ENCODE measurements around the gene SMCP.

The SMCP gene

DNA sequence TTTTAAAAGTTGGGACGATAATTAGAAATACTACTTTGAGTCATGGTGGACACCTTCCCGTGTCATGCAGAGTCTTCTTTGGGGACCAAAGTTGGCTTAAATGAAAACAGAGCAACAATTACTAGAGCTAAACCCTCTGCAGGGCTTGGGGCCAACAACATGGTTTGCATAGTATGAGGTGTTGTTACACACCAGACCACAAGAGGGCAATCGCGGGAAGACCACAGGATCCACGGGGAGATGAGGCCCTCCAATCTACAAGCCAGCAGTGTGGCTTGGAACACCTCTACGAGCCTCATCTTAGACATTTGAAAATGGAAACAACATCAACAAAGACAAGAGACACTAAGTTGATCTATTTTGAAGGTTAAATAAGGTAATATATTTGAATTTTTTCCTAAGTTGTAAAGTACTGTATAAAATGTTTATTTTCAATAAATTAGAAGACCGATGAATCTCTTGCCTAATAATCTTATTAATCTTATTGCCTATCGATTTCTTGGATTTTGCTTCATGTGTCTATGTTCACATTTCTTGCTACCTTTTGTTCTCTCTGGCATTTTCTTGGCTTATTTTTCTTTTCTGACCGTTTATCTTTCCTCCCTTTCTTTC is 8.2 kb upstream of the SMCP start:
- H3K4me3 ChIP-seq (ENCODE audit: low read length), result no peak overlapping the region
- no peak overlapping the region for H3K27ac ChIP-seq (ENCODE audit: low read depth, low read length)
- no peak for TF ChIP-seq EZH2phosphoT487 (IDR thresholded peaks at IDR 0.05; ENCODE audit: borderline replicate concordance, low read length)
- TF ChIP-seq, protein P1, sequence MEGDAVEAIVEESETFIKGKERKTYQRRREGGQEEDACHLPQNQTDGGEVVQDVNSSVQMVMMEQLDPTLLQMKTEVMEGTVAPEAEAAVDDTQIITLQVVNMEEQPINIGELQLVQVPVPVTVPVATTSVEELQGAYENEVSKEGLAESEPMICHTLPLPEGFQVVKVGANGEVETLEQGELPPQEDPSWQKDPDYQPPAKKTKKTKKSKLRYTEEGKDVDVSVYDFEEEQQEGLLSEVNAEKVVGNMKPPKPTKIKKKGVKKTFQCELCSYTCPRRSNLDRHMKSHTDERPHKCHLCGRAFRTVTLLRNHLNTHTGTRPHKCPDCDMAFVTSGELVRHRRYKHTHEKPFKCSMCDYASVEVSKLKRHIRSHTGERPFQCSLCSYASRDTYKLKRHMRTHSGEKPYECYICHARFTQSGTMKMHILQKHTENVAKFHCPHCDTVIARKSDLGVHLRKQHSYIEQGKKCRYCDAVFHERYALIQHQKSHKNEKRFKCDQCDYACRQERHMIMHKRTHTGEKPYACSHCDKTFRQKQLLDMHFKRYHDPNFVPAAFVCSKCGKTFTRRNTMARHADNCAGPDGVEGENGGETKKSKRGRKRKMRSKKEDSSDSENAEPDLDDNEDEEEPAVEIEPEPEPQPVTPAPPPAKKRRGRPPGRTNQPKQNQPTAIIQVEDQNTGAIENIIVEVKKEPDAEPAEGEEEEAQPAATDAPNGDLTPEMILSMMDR (IDR thresholded peaks at IDR 0.05; ENCODE audit: low read depth, low read length, poor library complexity, severe bottlenecking), result peak; percentile 72
- H3K79me2 ChIP-seq (ENCODE audit: control insufficient read depth, low read length), result no peaks in the 10 kb centered on the region
- no peaks in the 10 kb centered on the region for H3K9me3 ChIP-seq (ENCODE audit: control insufficient read depth, insufficient read depth, low read length)
- no peaks in the 10 kb centered on the region for H3K27me3 ChIP-seq (ENCODE audit: control insufficient read depth, low read length)
- no peaks in the 10 kb centered on the region for H3K36me3 ChIP-seq (ENCODE audit: control insufficient read depth, low read length)
- H3K4me2 ChIP-seq (ENCODE audit: low read length), result no peak overlapping the region
- no peaks in the 10 kb centered on the region for H4K20me1 ChIP-seq (ENCODE audit: control insufficient read depth, insufficient read depth, low read depth, low read length)
- H3K9me2 ChIP-seq (replicated peaks; ENCODE audit: control insufficient read depth, low read length), result no peaks in the 10 kb centered on the region
- H3F3A ChIP-seq (ENCODE audit: control insufficient read depth, insufficient read depth), result no peaks in the 10 kb centered on the region; the same call in 1 of the 2 replicates
- H3K4me1 ChIP-seq (ENCODE audit: control insufficient read depth, low read length), result peaks cover 6% of the 10 kb centered on the region; the same call in 1 of the 2 replicates

DNA sequence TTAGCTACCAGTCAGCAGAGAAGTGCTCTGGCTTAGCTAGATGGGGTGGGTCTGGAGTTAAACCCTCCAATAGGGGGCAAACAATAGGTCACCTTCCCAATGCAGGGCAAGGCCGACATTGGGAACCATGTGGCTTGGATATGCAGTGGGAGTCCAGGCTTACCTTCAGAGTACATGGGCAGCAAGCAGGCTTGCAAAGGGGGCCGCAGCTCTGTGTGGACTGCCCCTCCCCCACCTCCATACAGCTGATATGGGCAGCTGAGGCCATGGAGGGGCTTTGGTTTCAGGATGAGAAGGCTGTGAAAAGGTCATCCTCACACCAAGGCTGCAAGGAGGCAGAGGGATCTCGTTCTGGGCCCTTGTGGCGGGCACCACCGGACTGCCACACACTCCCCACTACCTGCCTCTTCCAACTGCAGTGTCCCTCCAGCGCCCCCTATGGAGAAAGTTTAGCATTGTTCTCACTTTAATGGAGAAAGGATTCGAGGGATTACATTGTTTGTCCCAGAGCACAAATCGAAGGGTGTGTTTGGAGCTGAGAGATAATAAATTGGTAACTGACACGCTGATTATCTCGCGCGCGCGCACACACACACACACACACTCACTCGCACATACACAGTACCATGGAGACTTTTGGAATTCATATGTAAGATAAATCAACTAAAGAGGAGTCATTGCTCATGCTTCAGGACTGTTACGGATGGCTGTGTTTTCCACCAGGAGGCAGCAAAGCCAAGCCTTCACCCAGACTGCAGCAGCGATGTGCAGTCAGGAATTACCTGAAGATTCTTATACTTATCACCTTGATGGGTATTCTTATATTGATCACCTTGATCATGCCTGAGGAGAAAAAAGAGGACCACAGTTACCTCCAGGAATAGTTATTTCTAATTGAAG is 7.0 kb upstream of the SMCP start:
- Histone ChIP-seq H3K4me2 (ENCODE audit: low read length) (no peak overlapping the region), H3K4me1 (ENCODE audit: control insufficient read depth, low read length) (peaks cover 6% of the 10 kb centered on the region; the same call in 1 of the 2 replicates), H3K27ac (ENCODE audit: low read depth, low read length) (no peak overlapping the region)

DNA sequence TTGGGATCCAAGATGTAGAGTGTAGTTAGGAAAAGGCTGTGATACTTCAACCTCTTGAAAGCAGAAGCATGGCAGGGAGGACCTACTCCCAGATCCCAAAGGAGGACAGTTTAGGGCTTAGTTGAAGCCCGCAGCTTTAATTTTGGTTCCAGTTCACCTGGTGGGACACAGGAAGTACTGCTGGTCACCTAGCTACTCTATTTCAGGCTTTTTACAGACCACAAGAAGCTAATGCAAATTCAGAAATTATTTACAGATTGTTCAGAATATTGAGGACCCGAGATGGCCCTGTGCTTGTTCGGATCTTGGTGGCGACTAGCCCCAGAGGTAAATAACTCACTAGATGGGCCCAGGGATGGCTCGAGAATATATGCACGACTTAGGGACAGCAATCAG is 6.4 kb upstream of the SMCP start:
- TF ChIP-seq EZH2phosphoT487 (IDR thresholded peaks at IDR 0.05; ENCODE audit: borderline replicate concordance, low read length), result no peak
- TF ChIP-seq, protein P1 (IDR thresholded peaks at IDR 0.05; ENCODE audit: low read depth, low read length, poor library complexity, severe bottlenecking), result no peak
- Histone ChIP-seq H3K4me1 (ENCODE audit: control insufficient read depth, low read length) (peaks cover 6% of the 10 kb centered on the region; the same call in 1 of the 2 replicates), H3K36me3 (ENCODE audit: control insufficient read depth, low read length) (no peaks in the 10 kb centered on the region), H3K4me3 (ENCODE audit: low read length) (no peak overlapping the region), H3K27me3 (ENCODE audit: control insufficient read depth, low read length) (no peaks in the 10 kb centered on the region), H3F3A (ENCODE audit: control insufficient read depth, insufficient read depth) (no peaks in the 10 kb centered on the region; the same call in 1 of the 2 replicates), H3K4me2 (ENCODE audit: low read length) (no peak overlapping the region), H4K20me1 (ENCODE audit: control insufficient read depth, insufficient read depth, low read depth, low read length) (no peaks in the 10 kb centered on the region), H3K9me2 (replicated peaks; ENCODE audit: control insufficient read depth, low read length) (no peaks in the 10 kb centered on the region), H3K27ac (ENCODE audit: low read depth, low read length) (no peak overlapping the region), H3K9me3 (ENCODE audit: control insufficient read depth, insufficient read depth, low read length) (no peaks in the 10 kb centered on the region), H3K79me2 (ENCODE audit: control insufficient read depth, low read length) (no peaks in the 10 kb centered on the region)

More for the DNA sequence above, 7.0 kb upstream of the SMCP start:
- Histone ChIP-seq H3K27me3 (ENCODE audit: control insufficient read depth, low read length) (no peaks in the 10 kb centered on the region), H3K9me2 (replicated peaks; ENCODE audit: control insufficient read depth, low read length) (no peaks in the 10 kb centered on the region), H3K4me3 (ENCODE audit: low read length) (no peak overlapping the region), H3F3A (ENCODE audit: control insufficient read depth, insufficient read depth) (no peaks in the 10 kb centered on the region; the same call in 1 of the 2 replicates), H4K20me1 (ENCODE audit: control insufficient read depth, insufficient read depth, low read depth, low read length) (no peaks in the 10 kb centered on the region), H3K36me3 (ENCODE audit: control insufficient read depth, low read length) (no peaks in the 10 kb centered on the region), H3K79me2 (ENCODE audit: control insufficient read depth, low read length) (no peaks in the 10 kb centered on the region), H3K9me3 (ENCODE audit: control insufficient read depth, insufficient read depth, low read length) (no peaks in the 10 kb centered on the region)
- TF ChIP-seq EZH2phosphoT487 (IDR thresholded peaks at IDR 0.05; ENCODE audit: borderline replicate concordance, low read length), result no peak
- TF ChIP-seq, protein P1 (IDR thresholded peaks at IDR 0.05; ENCODE audit: low read depth, low read length, poor library complexity, severe bottlenecking), result peak; percentile 69

Data from DOHH2 (cell line).